Smooth muscle cell (in vitro differentiated cells): ENCODE results near the gene ELN. TPM values are rescaled to one million over a fixed set of nuclear protein-coding genes. Genes with fewer than 3 reads are reported as not detected.

ENCODE experiments used
- DNase-seq: peaks from one replicate; lab custom pipeline; 2025; ENCODE audit not compliant: unreplicated experiment; lab: John Stamatoyannopoulos, UW
- H2AFZ ChIP-seq: fragments of 200-600 bp; sonication (generic); 2 replicates; pipeline ENCODE4 v1.6.0; 2016; ENCODE audit warnings: antibody characterized with exemption, low read depth, mild to moderate bottlenecking
- H3F3A ChIP-seq: fragments of 200-600 bp; sonication (generic); 2 replicates; pipeline ENCODE4 v1.6.0; 2017; ENCODE audit warnings: antibody characterized with exemption, low read depth
- H3K27ac ChIP-seq: fragments of 200-600 bp; sonication (generic); 2 replicates; pipeline ENCODE4 v1.5.1; 2016; ENCODE audit warnings: low read depth, mild to moderate bottlenecking
- H3K27me3 ChIP-seq: fragments of 200-600 bp; sonication (generic); 2 replicates; pipeline ENCODE4 v1.6.1; 2016; ENCODE audit warnings: low read depth, mild to moderate bottlenecking
- H3K36me3 ChIP-seq: fragments of 200-600 bp; sonication (generic); 2 replicates; pipeline ENCODE4 v1.5.1; 2016; ENCODE audit warnings: low read depth
- H3K4me1 ChIP-seq: fragments of 200-600 bp; sonication (generic); 2 replicates; pipeline ENCODE4 v1.5.1; 2016; ENCODE audit warnings: low read depth
- H3K4me2 ChIP-seq: fragments of 200-600 bp; sonication (generic); 2 replicates; pipeline ENCODE4 v1.6.0; 2016; ENCODE audit warnings: mild to moderate bottlenecking
- H3K4me3 ChIP-seq: fragments of 200-600 bp; sonication (generic); 2 replicates; pipeline ENCODE4 v1.5.1; 2016; ENCODE audit warnings: mild to moderate bottlenecking
- H3K79me2 ChIP-seq: fragments of 200-600 bp; sonication (generic); 2 replicates; pipeline ENCODE4 v1.6.0; 2016; ENCODE audit warnings: low read depth, mild to moderate bottlenecking
- H3K9ac ChIP-seq: fragments of 200-600 bp; sonication (generic); 2 replicates; pipeline ENCODE4 v1.6.0; 2016; ENCODE audit warnings: low read depth
- H3K9me3 ChIP-seq: fragments of 200-600 bp; sonication (generic); replicated peaks from 2 replicates; pipeline ENCODE4 v1.5.1; 2016; ENCODE audit warnings: low read depth
- H4K20me1 ChIP-seq: fragments of 200-600 bp; sonication (generic); 2 replicates; pipeline ENCODE4 v1.6.0; 2016; ENCODE audit warnings: low read depth
- WGBS: methylation state at CpG from one replicate; pipeline ENCODE4 v1.1.7; 2016; ENCODE audit warnings: low lambda C conversion rate; 5-methylcytosine and 5-hydroxymethylcytosine counted together
- polyA plus RNA-seq: library from polyadenylated mRNA; unstranded; fragments of >200 nt; fragmentation: Nextera tagmentation; extraction: Ambion mirVana; gene quantifications from 2 replicates; pipeline ENCODE4 v1.2.1, GENCODE V29; 2016
- total RNA-seq: library from RNA; depleted of rRNA; stranded (reverse); fragments of >200 nt; gene quantifications from 2 replicates; pipeline ENCODE4 v1.2.3, GENCODE V29; 2014
- TF ChIP-seq, protein P1 (sequence below): fragments of 200-600 bp; sonication (generic); IDR thresholded peaks from 2 replicates; pipeline ENCODE4 v1.5.1; 2017; ENCODE audit warnings: borderline replicate concordance, mild to moderate bottlenecking, antibody characterized with exemption; ENCODE audit not compliant: insufficient read depth, poor library complexity, severe bottlenecking

The ELN gene
- total and polyA plus RNA-seq, 2 experiments from 2014 or later = 0.13 TPM; not detected in 1

DNA sequence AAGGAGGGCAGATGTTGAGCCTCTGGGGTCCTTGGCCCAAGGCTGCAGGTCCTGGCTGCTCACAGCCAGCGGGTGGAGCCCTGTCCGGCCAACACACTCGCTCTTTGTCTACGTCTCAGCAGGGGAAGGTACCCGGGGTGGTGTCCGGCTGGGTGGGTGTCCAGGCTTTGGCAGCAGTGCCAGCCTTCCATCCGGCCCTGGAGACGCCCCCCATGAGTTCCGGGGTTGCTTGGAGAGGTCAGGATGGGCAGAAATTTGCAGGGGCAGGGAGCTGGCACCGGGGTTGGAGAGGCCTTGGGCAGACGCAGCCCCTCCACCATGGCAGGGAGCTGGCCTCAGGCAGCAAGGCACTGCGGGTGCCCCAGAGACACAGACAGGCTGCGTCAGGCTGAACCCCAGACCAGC lies 42.2 kb upstream of the ELN start:
- Histone ChIP-seq H3K36me3 (no peaks in the 10 kb centered on the region), H3K9ac (no peak overlapping the region), H3K79me2 (no peaks in the 10 kb centered on the region), H3K4me2 (no peak overlapping the region), H3K4me3 (no peak overlapping the region), H2AFZ (no peak overlapping the region), H3F3A (no peaks in the 10 kb centered on the region), H4K20me1 (no peaks in the 10 kb centered on the region), H3K27me3 (peaks cover 12% of the 10 kb centered on the region), H3K9me3 (no peaks in the 10 kb centered on the region), H3K27ac (no peak overlapping the region), H3K4me1 (no peaks in the 10 kb centered on the region)
- TF ChIP-seq, protein P1, sequence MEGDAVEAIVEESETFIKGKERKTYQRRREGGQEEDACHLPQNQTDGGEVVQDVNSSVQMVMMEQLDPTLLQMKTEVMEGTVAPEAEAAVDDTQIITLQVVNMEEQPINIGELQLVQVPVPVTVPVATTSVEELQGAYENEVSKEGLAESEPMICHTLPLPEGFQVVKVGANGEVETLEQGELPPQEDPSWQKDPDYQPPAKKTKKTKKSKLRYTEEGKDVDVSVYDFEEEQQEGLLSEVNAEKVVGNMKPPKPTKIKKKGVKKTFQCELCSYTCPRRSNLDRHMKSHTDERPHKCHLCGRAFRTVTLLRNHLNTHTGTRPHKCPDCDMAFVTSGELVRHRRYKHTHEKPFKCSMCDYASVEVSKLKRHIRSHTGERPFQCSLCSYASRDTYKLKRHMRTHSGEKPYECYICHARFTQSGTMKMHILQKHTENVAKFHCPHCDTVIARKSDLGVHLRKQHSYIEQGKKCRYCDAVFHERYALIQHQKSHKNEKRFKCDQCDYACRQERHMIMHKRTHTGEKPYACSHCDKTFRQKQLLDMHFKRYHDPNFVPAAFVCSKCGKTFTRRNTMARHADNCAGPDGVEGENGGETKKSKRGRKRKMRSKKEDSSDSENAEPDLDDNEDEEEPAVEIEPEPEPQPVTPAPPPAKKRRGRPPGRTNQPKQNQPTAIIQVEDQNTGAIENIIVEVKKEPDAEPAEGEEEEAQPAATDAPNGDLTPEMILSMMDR = no peak
- DNase-seq = no peak
- 86% methylated on average over 13 of the region's 13 CpGs for WGBS

DNA sequence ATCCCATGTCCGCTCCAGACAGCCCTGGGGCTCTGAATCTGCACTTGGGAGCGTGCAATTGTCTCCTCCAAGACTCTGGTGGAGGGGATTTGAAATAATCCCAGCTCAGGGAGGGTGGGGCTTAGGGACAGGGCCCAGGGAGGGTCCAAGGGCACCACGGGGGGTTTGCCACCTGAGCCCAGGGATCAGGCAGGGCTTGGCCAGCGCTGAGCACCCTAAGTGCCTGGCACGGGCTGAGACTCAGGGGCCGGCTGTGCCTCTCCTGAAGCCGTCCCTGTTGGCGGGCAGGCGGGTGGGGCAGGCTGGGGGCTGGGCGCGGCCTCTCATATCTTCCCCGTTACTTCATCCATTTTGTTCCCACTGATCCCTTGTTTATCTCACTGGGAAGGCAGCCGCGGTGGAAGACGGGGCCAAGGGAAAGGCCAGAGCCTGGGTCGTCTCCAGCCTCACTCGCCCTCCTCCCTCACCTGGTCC lies 41.8 kb upstream of the ELN start:
- no peaks in the 10 kb centered on the region for H4K20me1 ChIP-seq
- H3K4me2 ChIP-seq = no peak overlapping the region
- no peak overlapping the region for H3K27ac ChIP-seq
- no peaks in the 10 kb centered on the region for H3K36me3 ChIP-seq
- no peak for DNase-seq
- 55% methylated on average over 16 of the region's 17 CpGs for WGBS
- no peak overlapping the region for H3K9ac ChIP-seq
- no peaks in the 10 kb centered on the region for H3F3A ChIP-seq
- peaks cover 10% of the 10 kb centered on the region for H3K27me3 ChIP-seq
- no peaks in the 10 kb centered on the region for H3K4me1 ChIP-seq
- no peaks in the 10 kb centered on the region for H3K79me2 ChIP-seq
- TF ChIP-seq, protein P1 = no peak
- H2AFZ ChIP-seq = no peak overlapping the region
- H3K9me3 ChIP-seq = no peaks in the 10 kb centered on the region
- H3K4me3 ChIP-seq = no peak overlapping the region

DNA sequence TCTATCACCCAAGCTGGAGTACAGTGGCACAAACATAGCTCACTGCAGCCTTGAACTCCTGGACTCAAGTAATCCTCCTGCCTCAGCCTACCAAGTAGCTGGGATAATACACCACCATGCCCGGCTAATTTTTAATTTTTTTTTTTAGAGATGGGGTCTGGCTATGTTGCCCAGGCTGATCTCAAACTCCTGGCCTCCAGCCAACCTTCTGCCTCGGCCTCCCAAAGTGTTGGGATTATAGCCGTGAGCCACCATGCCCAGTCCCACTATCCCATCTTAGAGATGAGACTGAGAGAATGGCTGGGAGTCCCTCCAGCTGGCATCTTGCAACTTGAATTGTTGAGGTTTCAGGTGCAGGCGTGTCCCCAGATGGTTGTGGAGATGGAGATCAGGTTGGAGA lies 40.7 kb upstream of the ELN start:
- 96% methylated on average over 4 of the region's 4 CpGs for WGBS
- no peaks in the 10 kb centered on the region for H3K79me2 ChIP-seq
- H3K36me3 ChIP-seq = no peaks in the 10 kb centered on the region
- H3K9me3 ChIP-seq = no peaks in the 10 kb centered on the region
- no peak for DNase-seq
- peaks cover under 1% of the 10 kb centered on the region for H3K27me3 ChIP-seq
- H3K27ac ChIP-seq = no peak overlapping the region
- H3K4me3 ChIP-seq = no peak overlapping the region
- H3K4me1 ChIP-seq = no peaks in the 10 kb centered on the region
- no peak overlapping the region for H3K9ac ChIP-seq
- TF ChIP-seq, protein P1 = no peak
- no peaks in the 10 kb centered on the region for H3F3A ChIP-seq
- H2AFZ ChIP-seq = no peak overlapping the region
- H4K20me1 ChIP-seq = no peaks in the 10 kb centered on the region
- no peak overlapping the region for H3K4me2 ChIP-seq

DNA sequence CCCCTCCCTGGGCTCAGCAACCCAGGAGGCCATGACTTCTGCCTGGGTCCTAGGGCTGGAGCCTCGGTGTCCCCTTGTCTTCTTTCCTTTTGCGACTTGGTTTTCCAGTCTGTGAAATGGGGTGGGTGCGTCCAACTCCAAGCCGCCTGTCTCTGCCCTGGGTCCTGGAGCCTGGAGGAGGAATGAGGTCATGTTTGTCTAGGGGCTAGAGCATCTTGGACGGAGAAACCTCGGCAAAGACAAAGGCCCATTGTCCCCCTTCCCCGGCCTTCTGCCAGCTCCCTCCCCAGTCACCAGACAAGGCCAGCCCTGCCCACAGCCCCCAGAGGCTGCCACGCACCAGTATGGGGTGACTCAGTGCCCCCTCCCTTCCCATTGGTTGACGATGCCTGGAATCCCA lies 39.8 kb upstream of the ELN start:
- H2AFZ ChIP-seq = no peak overlapping the region
- H3K4me1 ChIP-seq = no peaks in the 10 kb centered on the region
- 66% methylated on average over 9 of the region's 9 CpGs for whole genome bisulfite sequencing
- H3K9me3 ChIP-seq = no peaks in the 10 kb centered on the region
- H3K9ac ChIP-seq = no peak overlapping the region
- H3K79me2 ChIP-seq = no peaks in the 10 kb centered on the region
- H3K4me2 ChIP-seq = no peak overlapping the region
- H3K36me3 ChIP-seq = no peaks in the 10 kb centered on the region
- no peak overlapping the region for H3K27ac ChIP-seq
- no peak overlapping the region for H3K4me3 ChIP-seq
- TF ChIP-seq, protein P1 = no peak
- no peaks in the 10 kb centered on the region for H4K20me1 ChIP-seq
- DNase-seq = no peak
- H3F3A ChIP-seq = no peaks in the 10 kb centered on the region
- H3K27me3 ChIP-seq = no peaks in the 10 kb centered on the region
